ENCODE data around the gene PLCG2.

- no peak for TF ChIP-seq CTCF (IDR thresholded peaks at IDR 0.05; ENCODE audit: borderline replicate concordance, extremely low read depth, low read length, poor library complexity, severe bottlenecking)
- no peak for TF ChIP-seq EZH2 (IDR thresholded peaks at IDR 0.05; ENCODE audit: borderline replicate concordance, low read depth, low read length, severe bottlenecking)
These were observed 89.1 kb downstream of the PLCG2 start for GRCh38 chr16:81868057-81868748.

Measured in DND-41 (cell line).